Muscle layer of colon (tissue), 2 donors: ENCODE measurements around the gene PLB1.

ENCODE experiments used
- H3K27ac ChIP-seq: one replicate; pipeline ENCODE4 v1.7.0; 2013; ENCODE audit warnings: low read depth, mild to moderate bottlenecking, low read length, moderate library complexity
- H3K27me3 ChIP-seq, 2 donors: one replicate each; pipeline ENCODE4 v1.7.0; 2013; ENCODE audit warnings: low read length in 2 of 2, mild to moderate bottlenecking in 2 of 2; ENCODE audit not compliant: insufficient read depth in 2 of 2, control insufficient read depth in 1 of 2
- H3K36me3 ChIP-seq: one replicate; pipeline ENCODE4 v1.7.0; 2013; ENCODE audit warnings: mild to moderate bottlenecking, low read length; ENCODE audit not compliant: insufficient read depth
- H3K4me1 ChIP-seq: one replicate; pipeline ENCODE4 v1.7.0; 2013; ENCODE audit warnings: mild to moderate bottlenecking, low read length; ENCODE audit not compliant: insufficient read depth
- H3K4me3 ChIP-seq, 2 donors: one replicate each; pipeline ENCODE4 v1.7.0; 2013; ENCODE audit warnings: low read length in 2 of 2, low read depth in 1 of 2, mild to moderate bottlenecking in 1 of 2, moderate library complexity in 1 of 2
- H3K9ac ChIP-seq: one replicate; pipeline ENCODE4 v1.7.0; 2013; ENCODE audit warnings: low read length
- H3K9me3 ChIP-seq: one replicate; pipeline ENCODE4 v1.7.0; 2013; ENCODE audit warnings: mild to moderate bottlenecking, low read length
- donor health status: abdominal sarcoma.
- donor health status: Adenocarcinoma of cecum.

PLB1 gene

DNA sequence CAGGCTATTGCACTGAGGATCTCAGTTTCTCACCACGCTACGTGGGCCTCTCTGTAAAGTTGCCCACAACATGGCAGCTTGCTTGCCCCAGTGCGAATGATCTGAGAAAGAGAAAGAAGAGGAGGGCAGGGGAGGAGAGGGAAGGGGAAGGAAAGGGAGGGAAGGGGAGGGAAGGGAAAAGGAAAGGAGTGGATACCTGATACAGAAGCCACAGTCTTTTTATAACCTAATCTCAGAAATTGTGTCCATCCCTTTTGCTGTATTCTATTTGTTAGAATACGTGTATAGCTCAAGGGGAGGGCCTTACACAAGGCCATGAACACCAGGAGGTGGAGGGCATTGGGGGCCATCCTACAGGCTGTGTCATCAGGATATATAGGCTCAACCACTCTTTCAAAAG lies 177.5 kb downstream of the PLB1 start:
- Histone ChIP-seq H3K4me1 (no peaks in the 10 kb centered on the region), H3K27ac (no peak overlapping the region), H3K36me3 (no peaks in the 10 kb centered on the region), H3K9me3 (no peaks in the 10 kb centered on the region), H3K9ac (no peak overlapping the region), H3K4me3 (no peak overlapping the region), H3K27me3 (no peaks in the 10 kb centered on the region)

DNA sequence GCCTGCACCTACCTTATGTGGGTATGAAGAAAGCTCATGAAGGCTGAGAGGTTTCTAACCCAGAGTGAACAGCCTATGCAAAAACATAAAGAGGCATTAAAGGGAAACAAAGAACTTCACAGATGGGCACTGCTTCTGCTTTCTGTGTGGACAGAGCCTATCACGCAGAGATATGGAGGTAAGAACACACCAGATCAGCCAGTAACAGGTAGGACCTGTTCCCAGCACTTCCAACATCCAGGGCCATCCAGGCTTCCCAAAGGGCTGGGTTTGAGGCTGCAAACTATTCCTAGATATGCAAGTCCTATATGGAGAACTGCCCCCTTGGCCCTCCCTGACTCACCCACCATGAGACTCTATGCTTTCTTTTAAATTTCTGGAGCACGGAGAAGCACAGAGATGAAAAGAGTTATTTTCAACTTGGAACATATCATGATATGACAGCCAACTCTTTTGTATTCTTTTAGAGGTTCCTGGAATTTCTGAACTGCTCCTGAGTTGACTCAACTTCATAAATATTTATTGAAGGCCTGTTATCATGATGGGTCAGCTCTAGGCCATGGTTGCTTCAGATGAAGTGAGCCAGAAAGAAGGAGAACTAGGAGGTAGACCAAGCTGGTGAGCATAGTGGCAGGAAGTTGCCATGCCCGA lies 178.3 kb downstream of the PLB1 start:
- no peak overlapping the region for H3K27ac ChIP-seq

DNA sequence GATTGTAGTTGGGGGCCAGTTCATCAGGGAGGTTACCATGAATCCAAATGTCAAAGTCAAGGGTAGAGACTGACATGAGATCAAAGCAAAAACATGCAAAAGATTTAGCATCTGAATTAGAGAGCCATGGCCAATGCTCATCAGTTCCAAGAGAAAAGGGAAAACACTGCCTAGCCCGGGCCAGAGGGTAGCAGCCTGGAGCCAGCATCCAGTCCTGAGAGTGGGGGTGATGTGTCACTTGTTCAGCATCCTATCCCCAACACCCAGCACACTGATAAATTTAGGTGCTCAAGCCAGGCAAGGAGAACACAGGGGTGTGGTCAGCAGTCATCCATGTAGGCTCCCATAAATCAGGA lies 178.8 kb downstream of the PLB1 start:
- Histone ChIP-seq H3K4me1 (no peaks in the 10 kb centered on the region), H3K36me3 (no peaks in the 10 kb centered on the region), H3K9ac (no peak overlapping the region), H3K4me3 (no peak overlapping the region), H3K9me3 (no peaks in the 10 kb centered on the region), H3K27me3 (no peaks in the 10 kb centered on the region), H3K27ac (no peak overlapping the region)

More for the DNA sequence above, 178.3 kb downstream of the PLB1 start:
- Histone ChIP-seq H3K36me3 (no peaks in the 10 kb centered on the region), H3K9me3 (no peaks in the 10 kb centered on the region), H3K4me1 (no peaks in the 10 kb centered on the region), H3K4me3 (no peak overlapping the region), H3K9ac (no peak overlapping the region), H3K27me3 (no peaks in the 10 kb centered on the region)

DNA sequence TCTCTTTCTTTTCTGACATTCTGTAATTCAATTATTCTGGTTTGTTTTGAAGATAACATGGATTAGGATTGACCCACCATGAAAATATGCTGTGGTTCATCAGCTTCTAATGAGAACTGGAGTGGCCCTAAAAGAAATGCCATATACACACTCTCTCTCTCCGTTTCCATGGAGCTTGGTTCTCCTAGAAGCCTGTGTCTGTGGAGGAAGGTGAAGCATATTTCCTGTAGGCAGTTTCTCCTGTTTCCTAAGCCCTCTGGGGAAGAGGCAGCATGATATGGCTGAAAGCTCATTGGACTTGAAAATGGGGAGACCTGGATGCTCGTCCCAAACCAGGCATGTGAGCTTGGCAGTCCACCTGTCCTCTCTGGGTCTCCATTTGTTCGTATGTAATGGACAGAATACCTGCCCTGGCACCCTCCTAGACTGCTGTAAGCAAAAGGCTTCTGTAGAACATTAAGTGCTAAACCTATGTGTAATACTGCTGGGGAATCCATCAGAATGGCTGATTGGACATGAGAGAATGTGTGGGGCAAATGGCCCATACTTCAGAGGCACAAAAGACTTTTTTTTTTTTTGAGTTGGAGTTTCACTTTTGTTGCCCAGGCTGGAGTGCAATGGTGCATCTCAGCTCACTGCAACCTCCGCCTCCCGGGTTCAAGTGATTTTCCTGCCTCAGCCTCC lies 180.4 kb downstream of the PLB1 start:
- Histone ChIP-seq H3K27me3 (no peaks in the 10 kb centered on the region), H3K9me3 (no peaks in the 10 kb centered on the region), H3K4me3 (no peak overlapping the region), H3K9ac (no peak overlapping the region), H3K4me1 (no peaks in the 10 kb centered on the region), H3K36me3 (no peaks in the 10 kb centered on the region), H3K27ac (no peak overlapping the region)

DNA sequence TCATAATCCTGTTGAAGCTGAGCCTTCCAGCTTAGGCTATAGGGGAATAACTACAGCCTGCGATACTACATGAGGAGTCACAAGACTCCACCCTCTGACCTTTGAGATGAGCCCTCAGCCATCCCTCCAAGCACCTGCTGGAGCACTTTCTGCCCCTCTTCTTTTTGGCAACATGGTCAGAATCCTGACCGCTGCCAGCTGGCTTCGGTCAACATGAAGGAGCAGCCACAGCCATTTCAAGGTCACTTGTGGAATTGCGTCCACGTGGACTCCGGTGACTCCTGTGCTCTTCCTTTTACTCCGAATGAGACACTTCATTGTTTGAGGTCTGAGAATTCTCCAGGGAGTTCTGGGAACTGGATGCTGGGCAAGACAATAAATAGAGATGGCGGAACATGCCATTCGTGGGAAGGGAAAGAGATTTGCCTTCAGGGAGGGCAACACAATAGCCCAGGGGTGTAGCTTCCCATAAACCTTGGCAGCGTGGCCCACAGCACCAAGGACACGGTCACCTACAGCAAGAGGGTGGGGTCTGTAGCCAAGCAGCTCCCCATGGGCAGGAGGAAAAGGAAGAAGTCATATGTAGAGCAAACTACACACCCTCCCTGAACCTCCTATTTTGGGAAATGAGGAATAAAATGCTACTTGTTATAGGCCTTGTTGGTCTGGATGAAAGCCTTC lies 182.5 kb downstream of the PLB1 start:
- Histone ChIP-seq H3K9me3 (no peaks in the 10 kb centered on the region), H3K4me3 (no peak overlapping the region), H3K4me1 (peaks cover 9% of the 10 kb centered on the region), H3K27ac (no peak overlapping the region), H3K9ac (no peak overlapping the region), H3K27me3 (no peaks in the 10 kb centered on the region), H3K36me3 (no peaks in the 10 kb centered on the region)

DNA sequence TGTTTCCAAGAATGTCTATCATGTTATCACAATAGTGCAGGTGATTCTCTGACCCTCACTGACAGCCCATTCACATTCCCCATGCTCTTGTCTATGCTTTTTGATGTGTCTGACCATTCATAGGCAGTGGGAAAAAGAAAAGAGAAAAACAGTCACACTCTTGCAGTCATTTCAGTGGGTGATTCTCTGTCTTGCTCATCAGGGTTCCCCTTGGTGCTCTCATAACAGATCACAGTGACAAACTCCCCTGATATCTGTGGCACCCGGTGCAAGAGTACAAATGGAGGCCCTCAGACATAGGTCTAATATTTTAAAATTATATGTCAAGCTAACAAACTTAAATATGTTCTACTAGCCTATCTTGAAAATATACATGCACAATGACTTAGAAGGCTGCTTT lies 183.1 kb downstream of the PLB1 start:
- Histone ChIP-seq H3K4me1 (peaks cover 16% of the 10 kb centered on the region), H3K27ac (no peak overlapping the region), H3K36me3 (no peaks in the 10 kb centered on the region), H3K9ac (no peak overlapping the region), H3K4me3 (no peak overlapping the region), H3K9me3 (no peaks in the 10 kb centered on the region), H3K27me3 (no peaks in the 10 kb centered on the region)

DNA sequence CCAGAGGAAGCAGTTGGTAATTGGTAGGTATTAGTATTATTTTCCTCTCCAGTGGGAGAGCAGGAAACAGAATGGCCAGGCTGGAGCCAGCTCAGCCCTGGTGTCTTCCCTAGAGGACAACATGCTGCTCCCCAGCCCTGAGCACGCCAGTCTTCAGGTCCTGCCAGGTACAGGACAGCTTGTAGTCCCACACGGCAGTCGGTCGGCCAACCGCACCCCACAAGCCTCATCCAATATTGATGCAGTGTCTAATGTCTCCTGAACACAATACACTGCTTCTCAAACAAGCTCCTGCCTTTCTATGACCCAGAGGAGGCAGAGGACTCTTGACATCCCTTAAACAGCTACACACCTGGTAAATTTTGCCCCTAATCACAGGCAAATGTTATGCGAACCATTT lies 184.8 kb downstream of the PLB1 start:
- H3K4me3 ChIP-seq: no peak overlapping the region
- no peaks in the 10 kb centered on the region for H3K36me3 ChIP-seq
- no peak overlapping the region for H3K9ac ChIP-seq
- H3K27ac ChIP-seq: no peak overlapping the region
- peaks cover 19% of the 10 kb centered on the region for H3K4me1 ChIP-seq
- no peaks in the 10 kb centered on the region for H3K9me3 ChIP-seq
- H3K27me3 ChIP-seq: no peaks in the 10 kb centered on the region

DNA sequence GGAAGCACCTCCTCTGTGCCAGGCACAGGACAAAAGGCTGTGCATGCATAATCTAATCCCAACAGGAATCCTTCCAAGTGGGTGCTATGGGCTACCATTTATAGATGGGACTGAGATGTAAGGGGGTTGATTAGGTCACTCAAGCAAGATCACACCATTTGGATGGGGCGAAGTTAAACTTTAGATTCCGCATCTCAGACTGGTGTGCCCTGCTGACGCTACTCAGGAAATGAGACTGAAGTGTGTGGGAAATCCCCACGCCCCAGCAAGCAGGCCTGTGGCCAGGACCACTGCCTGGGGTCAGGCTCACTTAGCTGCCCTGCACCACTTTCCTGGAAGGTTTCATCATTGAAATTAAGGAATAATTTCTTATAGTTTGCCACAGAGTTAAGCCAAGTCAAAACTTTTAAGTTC lies 185.3 kb downstream of the PLB1 start:
- H3K9me3 ChIP-seq: no peaks in the 10 kb centered on the region
- no peak overlapping the region for H3K9ac ChIP-seq
- H3K27ac ChIP-seq: peak overlapping the region; percentile 23
- no peak overlapping the region for H3K4me3 ChIP-seq
- no peaks in the 10 kb centered on the region for H3K27me3 ChIP-seq
- peaks cover 19% of the 10 kb centered on the region for H3K4me1 ChIP-seq
- no peaks in the 10 kb centered on the region for H3K36me3 ChIP-seq

DNA sequence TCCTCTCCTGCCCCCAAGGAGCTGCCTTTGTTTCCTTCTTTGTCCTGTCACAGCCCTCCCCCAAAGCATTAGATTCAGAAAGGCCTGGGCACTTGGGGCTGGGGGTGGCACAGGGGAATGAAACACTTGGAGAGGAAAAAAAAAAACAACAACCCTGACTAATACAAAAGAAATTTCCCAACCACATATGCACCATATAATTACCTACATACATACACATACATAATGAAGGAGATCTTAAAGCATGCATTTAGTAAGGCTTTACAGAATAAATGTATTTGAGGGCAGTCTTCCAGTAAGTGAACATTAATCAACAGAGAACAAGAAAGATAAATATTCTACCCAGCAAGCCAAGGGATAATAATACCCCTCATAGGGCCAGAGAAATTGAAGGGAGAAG lies 185.7 kb downstream of the PLB1 start:
- Histone ChIP-seq H3K9ac (no peak overlapping the region), H3K36me3 (no peaks in the 10 kb centered on the region), H3K27me3 (no peaks in the 10 kb centered on the region), H3K4me3 (no peak overlapping the region), H3K4me1 (peaks cover 19% of the 10 kb centered on the region), H3K9me3 (no peaks in the 10 kb centered on the region), H3K27ac (peak overlapping the region; percentile 23)

DNA sequence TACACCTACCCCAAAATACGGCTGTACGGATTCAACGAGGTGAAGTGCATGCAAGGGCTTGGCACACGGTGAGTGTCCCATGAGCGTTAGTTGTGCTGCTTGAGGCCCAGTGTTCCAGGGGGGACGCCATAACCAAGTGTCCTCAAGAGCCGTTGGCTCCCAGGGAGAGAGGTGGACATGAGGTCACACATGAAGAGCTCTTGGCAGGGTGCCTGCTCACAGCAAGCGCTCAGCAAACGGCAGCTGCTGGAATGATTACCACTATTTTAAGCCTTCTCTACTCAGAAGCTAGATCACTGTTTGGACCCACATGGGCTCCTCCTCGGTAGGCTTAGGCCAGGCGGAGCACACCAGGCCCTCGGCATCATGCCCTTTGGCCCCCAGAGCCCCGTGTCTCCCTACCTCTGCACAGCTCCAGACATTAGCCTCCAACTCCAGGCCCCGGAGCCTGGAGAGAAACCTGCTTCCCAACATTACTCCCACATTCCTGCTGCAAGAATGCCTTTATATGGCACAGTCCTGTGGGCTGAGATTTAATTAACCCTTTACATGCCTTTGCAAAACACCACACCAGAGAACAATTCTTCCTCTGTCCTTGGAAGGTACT lies 187.3 kb downstream of the PLB1 start:
- H3K36me3 ChIP-seq: no peaks in the 10 kb centered on the region
- peak overlapping the region; percentile 65 for H3K27ac ChIP-seq
- peaks cover 19% of the 10 kb centered on the region for H3K4me1 ChIP-seq
- no peak overlapping the region for H3K9ac ChIP-seq
- H3K4me3 ChIP-seq: peak overlapping the region in 1 of 2 donors; percentile 21
- H3K27me3 ChIP-seq: no peaks in the 10 kb centered on the region
- H3K9me3 ChIP-seq: no peaks in the 10 kb centered on the region

DNA sequence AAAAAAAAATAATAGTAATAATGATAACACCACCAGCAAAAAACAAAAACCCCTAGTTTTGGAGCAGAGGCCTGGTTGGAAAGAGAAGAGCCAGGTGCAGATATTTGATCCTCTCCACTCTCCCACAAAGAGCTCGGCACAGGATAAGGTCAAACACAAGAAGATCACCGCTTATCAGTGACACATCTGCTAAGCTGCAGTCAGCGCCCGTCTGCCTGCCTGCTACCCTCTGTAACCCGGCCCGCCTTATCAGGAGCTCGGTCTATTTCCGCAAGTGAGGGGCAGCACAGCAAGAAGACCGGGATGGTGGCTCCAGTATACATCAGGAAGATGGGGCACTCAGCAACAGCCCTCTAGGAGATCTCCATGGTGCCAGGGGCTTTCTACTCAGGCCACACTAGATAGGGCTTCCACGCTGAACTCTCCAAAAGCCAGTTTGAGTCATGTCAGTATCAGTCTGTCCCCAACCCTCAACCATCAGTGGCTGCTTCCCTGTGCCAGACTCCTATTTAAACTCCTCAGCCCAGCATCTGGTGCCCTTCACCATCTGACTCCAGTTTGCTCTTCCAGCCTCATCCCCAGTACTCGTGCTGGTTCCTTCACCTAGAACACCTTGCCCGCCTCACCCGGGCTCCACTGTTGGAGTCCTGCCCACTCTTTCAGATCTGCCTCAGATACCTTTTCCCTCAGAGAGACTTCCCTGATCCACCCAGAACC lies 188.4 kb downstream of the PLB1 start:
- Histone ChIP-seq H3K9ac (no peak overlapping the region), H3K4me3 (no peak overlapping the region), H3K27me3 (no peaks in the 10 kb centered on the region), H3K27ac (no peak overlapping the region), H3K36me3 (no peaks in the 10 kb centered on the region), H3K4me1 (peaks cover 19% of the 10 kb centered on the region), H3K9me3 (no peaks in the 10 kb centered on the region)
